A549 (cell line): Measurements from ENCODE around the gene DLX1.

Experiments used
- MAZ ChIP-seq: fragments of 150-350 bp; IDR thresholded peaks from 2 replicates; pipeline ENCODE4 v1.6.1; 2014; ENCODE audit warnings: antibody characterized with exemption, low read depth, low read length, borderline replicate concordance
- NPAS2 ChIP-seq: fragments of 250-450 bp; sonication (Bioruptor Pico); IDR thresholded peaks from 2 replicates; pipeline ENCODE4 v1.8.0; 2022; ENCODE audit warnings: mild to moderate bottlenecking, moderate library complexity, borderline replicate concordance
- POLR2A ChIP-seq: IDR thresholded peaks from 2 replicates; pipeline ENCODE4 v1.6.1; 2012; ENCODE audit warnings: mild to moderate bottlenecking, low read length
- POLR2AphosphoS2 ChIP-seq: conservative IDR thresholded peaks from 2 replicates; pipeline ENCODE4 v1.6.1; 2012; ENCODE audit warnings: low read length, improper control_type of control experiment, inconsistent platforms
- RAD21 ChIP-seq, 2 experiments: fragments of >200 bp in 1 of 2; sonication (Bioruptor Twin) in 1 of 2; formaldehyde crosslinking in 1 of 2; IDR thresholded peaks in 1 of 2; conservative IDR thresholded peaks in 1 of 2; 2 replicates in 1 of 2; 3 replicates in 1 of 2; pipeline ENCODE4 v1.6.1; 2012 to 2018; ENCODE audit warnings: inconsistent platforms in 1 of 2
- RCOR1 ChIP-seq: fragments of 150-350 bp; IDR thresholded peaks from 2 replicates; pipeline ENCODE4 v1.6.1; 2014; ENCODE audit warnings: antibody characterized with exemption, low read length, low read depth
- TP53 ChIP-seq: fragments of 250-450 bp; sonication (Bioruptor Pico); IDR thresholded peaks from 2 replicates; pipeline ENCODE4 v1.5.0; 2021; ENCODE audit warnings: mild to moderate bottlenecking, moderate library complexity
- ZFP36 ChIP-seq: fragments of 450-650 bp; IDR thresholded peaks from 2 replicates; pipeline ENCODE4 v1.6.1; 2014; ENCODE audit warnings: borderline replicate concordance; ENCODE audit not compliant: partially characterized antibody
- TF ChIP-seq, protein P1 (sequence below): fragments of 200-600 bp; sonication (generic); IDR thresholded peaks from 2 replicates; pipeline ENCODE4 v1.6.1; 2016; ENCODE audit warnings: antibody characterized with exemption, mild to moderate bottlenecking, moderate library complexity
- TF ChIP-seq, protein P2 (sequence below): fragments of >200 bp; sonication (Bioruptor Twin); formaldehyde crosslinking; IDR thresholded peaks from 3 replicates; pipeline ENCODE4 v1.5.1; 2016
- TF ChIP-seq, protein P3 (sequence below): IDR thresholded peaks from 2 replicates; pipeline ENCODE4 v1.6.1; 2012
- TF ChIP-seq, protein P4 (sequence below): fragments of 450-650 bp; IDR thresholded peaks from 2 replicates; pipeline ENCODE4 v1.6.1; 2014; ENCODE audit warnings: antibody characterized with exemption

DNA sequence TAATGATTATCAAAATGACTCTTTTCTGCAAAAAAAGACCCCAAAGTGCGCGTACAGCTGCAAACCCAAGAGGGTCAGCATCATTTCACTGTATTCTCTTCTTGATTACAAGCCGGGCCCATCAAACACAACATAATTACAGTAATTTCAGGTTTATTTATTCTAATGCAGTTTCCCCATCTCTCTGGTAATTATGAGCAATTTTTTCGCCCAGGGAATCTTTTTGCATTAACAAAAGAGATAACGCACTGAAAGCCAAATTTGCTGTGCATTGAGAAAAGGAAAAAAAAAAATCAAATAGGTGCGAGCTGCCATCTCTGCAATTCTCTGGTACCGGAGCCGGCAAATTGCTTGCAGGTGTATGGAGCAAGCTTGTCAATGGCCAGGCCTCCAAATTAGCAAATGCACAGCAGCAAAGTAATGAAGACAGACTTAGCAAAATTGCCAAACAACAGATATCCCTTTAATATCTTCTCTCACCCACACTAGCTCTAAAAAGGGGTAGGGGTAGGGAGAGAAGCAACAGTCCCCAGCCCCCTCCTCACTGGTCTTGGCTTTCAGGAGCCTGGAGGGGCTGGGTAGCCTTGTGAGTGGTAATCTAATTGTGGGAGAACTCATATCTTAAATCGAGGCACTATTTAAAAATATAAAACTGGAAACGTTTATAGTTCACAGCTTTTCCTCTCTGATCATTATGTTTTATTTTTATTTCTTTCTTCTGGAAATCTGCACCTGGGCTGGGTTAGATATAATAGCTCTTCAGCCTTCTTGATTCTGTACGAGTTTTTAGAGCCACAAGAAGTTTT lies 6.7 kb downstream of the DLX1 start:
- TF ChIP-seq POLR2A (no peak), RCOR1 (no peak), RAD21 (conservative IDR thresholded peaks at IDR 0.05 in 1 of 2, IDR thresholded peaks at IDR 0.05 in 1 of 2) (no peak), POLR2AphosphoS2 (no peak), NPAS2 (no peak), TP53 (CRISPR knock-in tag) (no peak), MAZ (no peak), ZFP36 (no peak)
- TF ChIP-seq, protein P1, sequence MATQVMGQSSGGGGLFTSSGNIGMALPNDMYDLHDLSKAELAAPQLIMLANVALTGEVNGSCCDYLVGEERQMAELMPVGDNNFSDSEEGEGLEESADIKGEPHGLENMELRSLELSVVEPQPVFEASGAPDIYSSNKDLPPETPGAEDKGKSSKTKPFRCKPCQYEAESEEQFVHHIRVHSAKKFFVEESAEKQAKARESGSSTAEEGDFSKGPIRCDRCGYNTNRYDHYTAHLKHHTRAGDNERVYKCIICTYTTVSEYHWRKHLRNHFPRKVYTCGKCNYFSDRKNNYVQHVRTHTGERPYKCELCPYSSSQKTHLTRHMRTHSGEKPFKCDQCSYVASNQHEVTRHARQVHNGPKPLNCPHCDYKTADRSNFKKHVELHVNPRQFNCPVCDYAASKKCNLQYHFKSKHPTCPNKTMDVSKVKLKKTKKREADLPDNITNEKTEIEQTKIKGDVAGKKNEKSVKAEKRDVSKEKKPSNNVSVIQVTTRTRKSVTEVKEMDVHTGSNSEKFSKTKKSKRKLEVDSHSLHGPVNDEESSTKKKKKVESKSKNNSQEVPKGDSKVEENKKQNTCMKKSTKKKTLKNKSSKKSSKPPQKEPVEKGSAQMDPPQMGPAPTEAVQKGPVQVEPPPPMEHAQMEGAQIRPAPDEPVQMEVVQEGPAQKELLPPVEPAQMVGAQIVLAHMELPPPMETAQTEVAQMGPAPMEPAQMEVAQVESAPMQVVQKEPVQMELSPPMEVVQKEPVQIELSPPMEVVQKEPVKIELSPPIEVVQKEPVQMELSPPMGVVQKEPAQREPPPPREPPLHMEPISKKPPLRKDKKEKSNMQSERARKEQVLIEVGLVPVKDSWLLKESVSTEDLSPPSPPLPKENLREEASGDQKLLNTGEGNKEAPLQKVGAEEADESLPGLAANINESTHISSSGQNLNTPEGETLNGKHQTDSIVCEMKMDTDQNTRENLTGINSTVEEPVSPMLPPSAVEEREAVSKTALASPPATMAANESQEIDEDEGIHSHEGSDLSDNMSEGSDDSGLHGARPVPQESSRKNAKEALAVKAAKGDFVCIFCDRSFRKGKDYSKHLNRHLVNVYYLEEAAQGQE, result no peak
- TF ChIP-seq, protein P2, sequence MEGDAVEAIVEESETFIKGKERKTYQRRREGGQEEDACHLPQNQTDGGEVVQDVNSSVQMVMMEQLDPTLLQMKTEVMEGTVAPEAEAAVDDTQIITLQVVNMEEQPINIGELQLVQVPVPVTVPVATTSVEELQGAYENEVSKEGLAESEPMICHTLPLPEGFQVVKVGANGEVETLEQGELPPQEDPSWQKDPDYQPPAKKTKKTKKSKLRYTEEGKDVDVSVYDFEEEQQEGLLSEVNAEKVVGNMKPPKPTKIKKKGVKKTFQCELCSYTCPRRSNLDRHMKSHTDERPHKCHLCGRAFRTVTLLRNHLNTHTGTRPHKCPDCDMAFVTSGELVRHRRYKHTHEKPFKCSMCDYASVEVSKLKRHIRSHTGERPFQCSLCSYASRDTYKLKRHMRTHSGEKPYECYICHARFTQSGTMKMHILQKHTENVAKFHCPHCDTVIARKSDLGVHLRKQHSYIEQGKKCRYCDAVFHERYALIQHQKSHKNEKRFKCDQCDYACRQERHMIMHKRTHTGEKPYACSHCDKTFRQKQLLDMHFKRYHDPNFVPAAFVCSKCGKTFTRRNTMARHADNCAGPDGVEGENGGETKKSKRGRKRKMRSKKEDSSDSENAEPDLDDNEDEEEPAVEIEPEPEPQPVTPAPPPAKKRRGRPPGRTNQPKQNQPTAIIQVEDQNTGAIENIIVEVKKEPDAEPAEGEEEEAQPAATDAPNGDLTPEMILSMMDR, result no peak
- TF ChIP-seq, protein P3, sequence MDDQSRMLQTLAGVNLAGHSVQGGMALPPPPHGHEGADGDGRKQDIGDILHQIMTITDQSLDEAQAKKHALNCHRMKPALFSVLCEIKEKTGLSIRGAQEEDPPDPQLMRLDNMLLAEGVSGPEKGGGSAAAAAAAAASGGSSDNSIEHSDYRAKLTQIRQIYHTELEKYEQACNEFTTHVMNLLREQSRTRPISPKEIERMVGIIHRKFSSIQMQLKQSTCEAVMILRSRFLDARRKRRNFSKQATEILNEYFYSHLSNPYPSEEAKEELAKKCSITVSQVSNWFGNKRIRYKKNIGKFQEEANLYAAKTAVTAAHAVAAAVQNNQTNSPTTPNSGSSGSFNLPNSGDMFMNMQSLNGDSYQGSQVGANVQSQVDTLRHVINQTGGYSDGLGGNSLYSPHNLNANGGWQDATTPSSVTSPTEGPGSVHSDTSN, result no peak
- TF ChIP-seq, protein P4, sequence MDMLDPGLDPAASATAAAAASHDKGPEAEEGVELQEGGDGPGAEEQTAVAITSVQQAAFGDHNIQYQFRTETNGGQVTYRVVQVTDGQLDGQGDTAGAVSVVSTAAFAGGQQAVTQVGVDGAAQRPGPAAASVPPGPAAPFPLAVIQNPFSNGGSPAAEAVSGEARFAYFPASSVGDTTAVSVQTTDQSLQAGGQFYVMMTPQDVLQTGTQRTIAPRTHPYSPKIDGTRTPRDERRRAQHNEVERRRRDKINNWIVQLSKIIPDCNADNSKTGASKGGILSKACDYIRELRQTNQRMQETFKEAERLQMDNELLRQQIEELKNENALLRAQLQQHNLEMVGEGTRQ, result no peak
